Memory B cell (primary cell): ENCODE data around the gene CD19.
"Not testable (repeated sequence)": the region's sequence is repeated elsewhere in the genome, so short reads cannot be mapped to it uniquely, and the experiment has no call there.

Experiments used
- ATAC-seq: fragments of 150-1000 bp; cut with Tn5 transposase; 2 replicates; pipeline ENCODE4 v1.10.0; 2021; ENCODE audit warnings: low read depth, mild to moderate bottlenecking, moderate library complexity
- DNase-seq, 2 donors: peaks; one replicate each; pipeline ENCODE4 v3.0.0; 2022; ENCODE audit warnings: low spot score in 2 of 2
- H3K27ac Mint-ChIP-seq: one replicate; pipeline ENCODE4 v1.8.0; 2022; ENCODE audit warnings: mild to moderate bottlenecking, moderate library complexity, mixed read lengths
- H3K27me3 Mint-ChIP-seq: one replicate; pipeline ENCODE4 v1.8.0; 2022; ENCODE audit warnings: mixed read lengths
- H3K36me3 Mint-ChIP-seq: one replicate; pipeline ENCODE4 v1.8.0; 2022; ENCODE audit warnings: mild to moderate bottlenecking, mixed read lengths
- H3K4me1 Mint-ChIP-seq: one replicate; pipeline ENCODE4 v1.8.0; 2022; ENCODE audit warnings: mixed read lengths
- H3K4me3 Mint-ChIP-seq: one replicate; pipeline ENCODE4 v1.8.0; 2022; ENCODE audit warnings: mild to moderate bottlenecking, moderate library complexity, mixed read lengths
- H3K9me3 Mint-ChIP-seq: one replicate; pipeline ENCODE4 v1.8.0; 2022; ENCODE audit warnings: mixed read lengths

The CD19 gene

DNA sequence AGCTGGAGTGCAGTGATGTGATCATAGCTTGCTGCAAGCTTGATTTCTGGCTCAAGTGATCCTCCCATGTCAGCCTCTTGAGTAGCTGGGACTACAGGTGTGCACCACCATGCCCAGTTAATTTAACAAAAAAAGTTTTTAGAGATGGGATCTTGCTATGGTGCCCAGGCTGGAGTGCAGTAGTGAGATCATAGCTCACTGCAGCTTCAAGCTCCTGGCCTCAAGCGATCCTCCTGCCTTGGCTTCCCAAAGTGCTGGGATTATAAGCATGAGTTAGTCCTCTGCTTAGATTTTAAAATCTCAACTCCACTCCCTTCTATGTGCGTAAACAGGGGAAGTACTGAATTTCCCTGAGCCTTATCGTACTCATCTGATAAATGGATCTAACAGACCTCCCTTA is 13.1 kb upstream of the CD19 start:
- ATAC-seq, result no peak
- Mint-ChIP-seq H3K27me3 (no peaks in the 10 kb centered on the region), H3K4me3 (no peak overlapping the region), H3K4me1 (peaks cover 16% of the 10 kb centered on the region), H3K36me3 (peaks cover 26% of the 10 kb centered on the region), H3K9me3 (no peaks in the 10 kb centered on the region), H3K27ac (no peak overlapping the region)
- no peak for DNase-seq

DNA sequence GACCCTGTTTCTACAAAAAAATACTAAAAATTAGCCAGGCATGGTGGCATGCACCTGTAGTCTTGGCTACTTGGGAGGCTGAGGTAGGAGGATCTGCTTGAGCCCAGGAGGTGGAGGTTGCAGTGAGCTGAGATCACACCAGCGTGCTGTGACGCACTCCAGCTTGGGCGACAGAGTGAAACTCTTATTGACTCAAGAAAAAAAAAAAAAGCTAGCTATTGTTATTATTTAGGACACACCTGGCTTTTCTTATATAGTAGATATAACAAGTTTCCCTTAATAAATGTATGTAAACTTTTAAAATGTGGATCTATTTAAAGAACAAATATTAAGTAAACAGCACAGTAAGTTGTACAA is 8.6 kb upstream of the CD19 start:
- Mint-ChIP-seq H3K36me3 (peaks cover 11% of the 10 kb centered on the region), H3K9me3 (no peaks in the 10 kb centered on the region), H3K27ac (peak overlapping the region; percentile 97), H3K27me3 (no peaks in the 10 kb centered on the region), H3K4me1 (peaks cover 33% of the 10 kb centered on the region), H3K4me3 (peak overlapping the region; percentile 98)
- ATAC-seq (no peak), DNase-seq (no peak)

DNA sequence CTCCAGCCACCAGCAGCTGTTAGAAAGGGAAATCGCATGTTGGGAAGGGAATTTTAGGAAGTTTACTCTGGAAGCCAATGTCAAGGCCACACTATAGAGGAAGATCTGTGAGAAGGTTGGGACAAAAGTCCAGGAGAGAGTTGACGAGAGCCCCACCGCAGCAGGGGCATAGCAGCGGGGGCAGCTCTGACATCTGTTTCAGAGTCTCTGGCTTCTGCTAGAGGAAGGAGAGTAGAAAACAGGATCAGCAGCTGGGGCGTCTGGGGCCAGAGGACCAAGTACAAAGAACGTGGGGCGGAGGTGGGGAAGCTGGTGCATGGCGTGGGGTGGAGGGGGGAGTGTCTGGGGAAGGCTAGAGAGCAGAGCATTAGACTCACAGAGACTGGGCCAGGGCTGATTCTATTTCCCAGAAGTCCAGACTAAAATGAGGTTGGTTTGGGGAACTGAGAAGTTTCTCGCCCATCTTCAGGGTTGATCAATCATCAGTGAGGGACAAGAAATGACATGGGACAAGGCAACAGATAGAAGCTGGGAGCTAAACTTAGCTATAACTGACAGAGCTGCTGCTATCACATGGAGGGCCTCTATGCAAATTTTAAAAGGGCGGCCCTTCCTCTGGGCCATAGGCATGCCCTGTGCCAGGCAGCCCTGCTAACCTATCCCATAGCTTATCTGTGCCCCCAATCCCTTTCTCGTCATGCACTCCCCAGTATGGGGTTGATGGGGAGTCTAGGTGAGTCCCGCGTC is 7.9 kb upstream of the CD19 start:
- Mint-ChIP-seq H3K36me3 (peaks cover 11% of the 10 kb centered on the region), H3K9me3 (no peaks in the 10 kb centered on the region), H3K27ac (peak overlapping the region; percentile 97), H3K4me1 (peaks cover 34% of the 10 kb centered on the region), H3K27me3 (no peaks in the 10 kb centered on the region), H3K4me3 (peak overlapping the region; percentile 98)
- DNase-seq (peak; percentile 64 to 71), ATAC-seq (peak; percentile 58)

DNA sequence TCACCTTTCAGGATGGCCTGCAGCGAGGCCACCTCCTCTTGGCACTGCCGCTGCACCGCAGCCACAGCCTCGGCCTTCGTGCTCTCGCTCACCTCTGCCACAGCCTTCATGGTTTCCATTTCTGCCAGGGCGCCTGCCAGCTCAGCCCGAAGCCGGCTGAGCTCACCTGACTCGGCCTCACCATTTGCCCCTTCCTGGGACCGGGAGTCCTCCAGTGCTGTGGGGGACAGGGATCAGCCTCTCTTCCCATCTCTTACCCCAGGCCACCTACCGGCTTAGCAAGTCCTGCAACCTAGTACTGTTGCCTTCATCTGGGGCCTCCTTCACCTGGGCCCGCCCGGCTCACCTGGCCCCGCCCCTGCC is 7.4 kb upstream of the CD19 start:
- Mint-ChIP-seq H3K27ac (peak overlapping the region; percentile 97), H3K4me3 (peak overlapping the region; percentile 98), H3K27me3 (no peaks in the 10 kb centered on the region), H3K9me3 (no peaks in the 10 kb centered on the region), H3K4me1 (peaks cover 36% of the 10 kb centered on the region), H3K36me3 (peaks cover 8% of the 10 kb centered on the region)
- DNase-seq (peak in 1 of 2 donors; percentile 59), ATAC-seq (peak; percentile 4)

DNA sequence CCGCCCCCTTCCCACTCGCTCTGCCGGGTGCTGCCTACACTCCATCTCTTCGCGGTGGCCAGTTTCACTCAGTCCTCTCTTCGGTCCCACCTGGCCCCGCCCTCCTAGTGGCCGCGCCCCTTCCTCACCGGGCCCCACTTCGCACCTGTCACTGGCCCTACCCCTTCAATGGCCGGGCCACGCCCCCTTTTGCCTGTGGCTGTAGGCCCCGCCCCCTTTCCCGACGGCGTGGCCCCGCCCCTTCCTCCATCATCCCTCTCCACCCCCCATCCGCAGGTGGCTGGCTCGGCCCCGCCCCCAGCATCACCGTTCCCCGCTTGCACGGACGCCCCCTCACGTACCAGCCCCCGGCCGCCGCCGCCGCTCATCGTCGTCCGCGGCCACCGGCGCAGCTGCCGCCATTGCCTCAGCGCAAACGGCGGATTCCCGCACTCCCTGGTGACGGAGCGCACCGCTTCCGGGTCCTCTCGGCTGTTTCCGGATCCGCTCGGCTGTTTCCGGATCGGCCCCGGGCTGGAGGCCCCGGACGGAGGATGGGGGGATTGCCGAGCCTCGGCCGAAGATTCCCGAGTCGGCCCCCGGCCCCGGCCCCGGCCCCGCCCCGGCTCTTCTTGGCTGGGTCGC is 6.9 kb upstream of the CD19 start, which contains the start of gene RABEP2:
TSS of gene RABEP2 (minus strand) at position 477 of the 624 bp plus-strand sequence. CDS start at position 402, 75 bp downstream.
- peak within 1 kb of the TSS; percentile 98 for H3K4me3 Mint-ChIP-seq
- H3K27ac Mint-ChIP-seq, result peak within 1 kb of the TSS; percentile 97
- no peaks in the 10 kb centered on the region for H3K27me3 Mint-ChIP-seq

DNA sequence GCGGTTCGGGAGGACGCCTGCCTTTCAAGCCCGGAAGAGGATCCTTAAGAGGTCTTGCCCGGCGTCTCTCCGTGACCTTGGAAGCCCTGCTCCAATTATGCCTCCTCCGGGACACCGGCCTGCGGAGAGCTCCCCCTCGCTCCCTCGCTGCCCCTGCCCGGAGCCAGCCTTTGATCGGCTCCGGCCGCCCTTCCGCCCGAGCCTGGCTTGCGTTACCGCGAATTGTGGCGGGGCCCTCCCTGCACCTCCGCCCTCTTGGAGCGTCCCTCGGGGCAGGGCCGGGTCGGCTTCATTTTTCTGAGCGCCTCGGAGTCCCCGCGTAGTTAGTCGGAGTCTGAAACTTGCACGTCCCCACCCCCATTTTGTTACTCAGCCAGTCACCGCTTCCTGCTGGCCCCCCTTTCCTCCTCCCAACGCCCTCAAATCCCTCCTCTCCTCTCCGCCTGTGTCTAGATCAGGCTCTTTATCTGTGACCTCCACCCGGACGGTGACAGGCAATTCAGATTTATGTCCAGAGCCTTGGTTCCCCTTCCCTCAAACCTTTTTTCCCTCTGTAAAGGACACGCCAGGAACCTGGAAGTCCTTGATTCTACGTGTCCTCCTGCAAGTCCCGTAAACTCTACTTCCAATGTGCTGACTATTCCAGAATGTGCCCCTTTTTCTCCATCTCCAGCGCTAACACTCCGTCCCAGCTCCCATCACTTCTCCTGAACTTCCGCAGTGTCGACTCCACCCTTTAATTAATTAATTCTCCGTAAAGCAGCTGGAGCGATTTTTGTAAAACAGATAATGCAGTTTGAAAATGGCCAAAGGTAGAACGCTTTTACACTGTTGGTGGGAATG is 6.2 kb upstream of the CD19 start:
- H3K4me1 Mint-ChIP-seq, result peaks cover 42% of the 10 kb centered on the region
- H3K27me3 Mint-ChIP-seq, result no peaks in the 10 kb centered on the region
- H3K9me3 Mint-ChIP-seq, result no peaks in the 10 kb centered on the region
- DNase-seq (peak in 1 of 2 donors; percentile 74), ATAC-seq (peak; percentile 33)
- peaks cover 4% of the 10 kb centered on the region for H3K36me3 Mint-ChIP-seq
- peak overlapping the region; percentile 97 for H3K27ac Mint-ChIP-seq
- H3K4me3 Mint-ChIP-seq, result peak overlapping the region; percentile 98

More for the DNA sequence above, 6.9 kb upstream of the CD19 start, which contains the start of gene RABEP2:
- H3K9me3 Mint-ChIP-seq, result no peaks in the 10 kb centered on the region
- peaks cover 36% of the 10 kb centered on the region for H3K4me1 Mint-ChIP-seq
- peak; percentile 67 for ATAC-seq
- peaks cover 5% of the 10 kb centered on the region for H3K36me3 Mint-ChIP-seq
- peak; percentile 99 to 100 for DNase-seq

DNA sequence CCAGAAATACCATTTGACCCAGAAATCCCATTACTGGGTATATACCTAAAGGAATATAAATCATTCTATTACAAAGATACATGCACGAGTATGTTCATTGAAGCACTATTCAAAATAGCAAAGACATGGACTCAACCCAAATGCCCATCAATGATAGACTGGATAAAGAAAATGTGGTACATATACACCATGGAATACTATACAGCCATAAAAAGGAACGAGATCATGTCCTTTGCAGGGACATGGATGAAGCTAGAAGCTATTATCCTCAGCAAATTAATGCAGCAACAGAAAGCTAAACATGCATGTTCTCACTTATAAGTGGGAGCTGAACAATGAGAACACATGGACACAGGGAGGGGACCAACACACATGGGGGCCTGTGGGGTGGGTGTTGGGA is 5.5 kb upstream of the CD19 start:
- not testable (repeated sequence) for DNase-seq, H3K27me3 Mint-ChIP-seq, ATAC-seq, H3K9me3 Mint-ChIP-seq, H3K36me3 Mint-ChIP-seq
- H3K4me1 Mint-ChIP-seq, result peaks cover 44% of the 10 kb centered on the region
- H3K27ac Mint-ChIP-seq, result peak overlapping the region; percentile 97
- peak overlapping the region; percentile 98 for H3K4me3 Mint-ChIP-seq

DNA sequence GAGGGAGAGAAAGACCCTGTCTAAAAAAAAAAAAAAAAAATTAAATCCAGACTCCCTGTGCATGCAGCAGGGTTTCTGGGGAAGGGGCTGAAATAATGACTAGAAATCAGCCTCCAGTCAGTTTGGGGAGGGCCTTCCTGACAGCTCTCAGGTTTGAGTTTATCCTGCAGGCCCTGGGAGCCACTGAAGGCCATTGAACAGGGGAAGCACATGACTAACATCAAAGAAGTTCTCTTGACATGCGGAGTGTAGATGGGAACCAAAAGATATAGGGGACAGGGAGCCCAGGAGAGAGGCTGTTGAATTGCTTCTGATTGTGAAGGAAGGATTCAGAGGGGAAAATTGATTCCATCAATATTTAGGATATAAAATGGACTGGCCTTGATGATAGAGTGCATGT is 4.0 kb upstream of the CD19 start:
- Mint-ChIP-seq H3K27ac (peak overlapping the region; percentile 32), H3K4me3 (no peak overlapping the region), H3K9me3 (no peaks in the 10 kb centered on the region), H3K4me1 (peaks cover 46% of the 10 kb centered on the region), H3K36me3 (no peaks in the 10 kb centered on the region), H3K27me3 (no peaks in the 10 kb centered on the region)
- no peak for DNase-seq
- ATAC-seq, result no peak

DNA sequence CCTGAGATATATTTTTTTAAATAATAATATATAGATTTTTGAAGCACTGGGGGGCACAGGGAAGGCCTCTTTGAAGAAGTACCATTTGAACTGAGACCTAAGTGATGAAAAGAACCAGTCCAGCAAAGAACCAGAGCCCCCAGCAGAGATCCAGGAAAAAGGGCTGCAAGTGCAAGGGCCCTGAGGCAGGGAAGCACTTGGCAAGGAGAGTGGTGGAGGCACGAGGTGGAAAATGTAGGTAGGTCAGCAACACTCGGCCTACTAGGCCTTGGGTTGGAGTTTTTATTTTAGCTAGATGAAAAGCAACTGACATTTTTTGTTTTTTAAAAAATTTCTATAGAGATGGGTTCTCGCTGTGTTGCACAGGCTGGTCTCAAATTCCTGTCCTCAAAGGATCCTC is 1.6 kb upstream of the CD19 start:
- Mint-ChIP-seq H3K27me3 (no peaks in the 10 kb centered on the region), H3K27ac (peak overlapping the region; percentile 91), H3K4me3 (peak overlapping the region; percentile 96), H3K36me3 (peaks cover 8% of the 10 kb centered on the region), H3K4me1 (peaks cover 42% of the 10 kb centered on the region), H3K9me3 (no peaks in the 10 kb centered on the region)
- ATAC-seq (no peak), DNase-seq (no peak)

DNA sequence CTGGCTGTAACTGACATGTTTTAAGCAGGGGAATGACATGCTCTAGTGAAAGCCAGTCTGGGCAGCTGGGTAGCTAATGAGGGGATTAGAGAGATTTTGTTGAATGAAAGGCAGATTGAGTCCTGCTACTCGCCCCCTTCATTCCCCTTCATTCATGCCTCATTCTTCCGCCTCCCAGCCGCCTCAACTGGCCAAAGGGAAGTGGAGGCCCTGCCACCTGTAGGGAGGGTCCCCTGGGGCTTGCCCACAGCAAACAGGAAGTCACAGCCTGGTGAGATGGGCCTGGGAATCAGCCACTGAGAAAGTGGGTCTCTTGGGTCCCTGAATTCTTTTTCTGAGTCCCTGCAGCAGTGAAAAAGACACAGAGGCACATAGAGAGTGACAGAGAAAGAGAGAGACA is 1.1 kb upstream of the CD19 start:
- Mint-ChIP-seq H3K9me3 (no peaks in the 10 kb centered on the region), H3K36me3 (peaks cover 13% of the 10 kb centered on the region), H3K27me3 (no peaks in the 10 kb centered on the region), H3K4me1 (peaks cover 45% of the 10 kb centered on the region), H3K4me3 (peak overlapping the region; percentile 96), H3K27ac (peak overlapping the region; percentile 91)
- ATAC-seq, result peak; percentile 82
- DNase-seq, result peak; percentile 37 to 38

DNA sequence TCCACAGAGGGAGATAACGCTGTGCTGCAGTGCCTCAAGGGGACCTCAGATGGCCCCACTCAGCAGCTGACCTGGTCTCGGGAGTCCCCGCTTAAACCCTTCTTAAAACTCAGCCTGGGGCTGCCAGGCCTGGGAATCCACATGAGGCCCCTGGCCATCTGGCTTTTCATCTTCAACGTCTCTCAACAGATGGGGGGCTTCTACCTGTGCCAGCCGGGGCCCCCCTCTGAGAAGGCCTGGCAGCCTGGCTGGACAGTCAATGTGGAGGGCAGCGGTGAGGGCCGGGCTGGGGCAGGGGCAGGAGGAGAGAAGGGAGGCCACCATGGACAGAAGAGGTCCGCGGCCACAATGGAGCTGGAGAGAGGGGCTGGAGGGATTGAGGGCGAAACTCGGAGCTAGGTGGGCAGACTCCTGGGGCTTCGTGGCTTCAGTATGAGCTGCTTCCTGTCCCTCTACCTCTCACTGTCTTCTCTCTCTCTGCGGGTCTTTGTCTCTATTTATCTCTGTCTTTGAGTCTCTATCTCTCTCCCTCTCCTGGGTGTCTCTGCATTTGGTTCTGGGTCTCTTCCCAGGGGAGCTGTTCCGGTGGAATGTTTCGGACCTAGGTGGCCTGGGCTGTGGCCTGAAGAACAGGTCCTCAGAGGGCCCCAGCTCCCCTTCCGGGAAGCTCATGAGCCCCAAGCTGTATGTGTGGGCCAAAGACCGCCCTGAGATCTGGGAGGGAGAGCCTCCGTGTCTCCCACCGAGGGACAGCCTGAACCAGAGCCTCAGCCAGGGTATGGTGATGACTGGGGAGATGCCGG is 769 bp downstream of the CD19 start:
- no peak for ATAC-seq
- Mint-ChIP-seq H3K36me3 (peaks cover 26% of the 10 kb centered on the region), H3K27ac (peak overlapping the region; percentile 91), H3K27me3 (no peaks in the 10 kb centered on the region), H3K4me1 (peaks cover 48% of the 10 kb centered on the region), H3K9me3 (no peaks in the 10 kb centered on the region), H3K4me3 (peak overlapping the region; percentile 96)
- no peak for DNase-seq

DNA sequence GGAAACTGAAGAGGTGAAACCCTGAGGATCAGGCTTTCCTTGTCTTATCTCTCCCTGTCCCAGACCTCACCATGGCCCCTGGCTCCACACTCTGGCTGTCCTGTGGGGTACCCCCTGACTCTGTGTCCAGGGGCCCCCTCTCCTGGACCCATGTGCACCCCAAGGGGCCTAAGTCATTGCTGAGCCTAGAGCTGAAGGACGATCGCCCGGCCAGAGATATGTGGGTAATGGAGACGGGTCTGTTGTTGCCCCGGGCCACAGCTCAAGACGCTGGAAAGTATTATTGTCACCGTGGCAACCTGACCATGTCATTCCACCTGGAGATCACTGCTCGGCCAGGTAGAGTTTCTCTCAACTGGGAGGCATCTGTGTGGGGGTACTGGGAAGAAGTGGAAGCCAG is 1.4 kb downstream of the CD19 start:
- Mint-ChIP-seq H3K4me1 (peaks cover 47% of the 10 kb centered on the region), H3K27ac (peak overlapping the region; percentile 91), H3K4me3 (peak overlapping the region; percentile 96), H3K9me3 (no peaks in the 10 kb centered on the region), H3K27me3 (no peaks in the 10 kb centered on the region), H3K36me3 (peaks cover 32% of the 10 kb centered on the region)
- DNase-seq (no peak), ATAC-seq (no peak)

DNA sequence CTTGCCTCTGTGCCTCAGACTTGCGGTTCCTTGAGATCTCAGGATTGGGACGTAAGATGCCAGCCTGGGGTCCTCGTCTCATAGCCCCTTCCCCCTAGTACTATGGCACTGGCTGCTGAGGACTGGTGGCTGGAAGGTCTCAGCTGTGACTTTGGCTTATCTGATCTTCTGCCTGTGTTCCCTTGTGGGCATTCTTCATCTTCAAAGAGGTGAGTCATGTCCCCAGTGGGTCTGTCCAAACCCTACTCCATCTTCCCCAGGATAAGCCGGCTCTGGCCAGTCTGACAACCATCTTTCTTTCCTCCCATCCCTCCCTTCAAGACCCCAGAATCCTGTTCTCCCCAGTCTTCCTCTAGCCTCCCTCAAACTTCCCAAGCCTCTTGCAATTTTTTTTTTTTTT is 3.6 kb downstream of the CD19 start:
- H3K9me3 Mint-ChIP-seq, result no peaks in the 10 kb centered on the region
- no peaks in the 10 kb centered on the region for H3K27me3 Mint-ChIP-seq
- H3K36me3 Mint-ChIP-seq, result peaks cover 42% of the 10 kb centered on the region
- DNase-seq (no peak), ATAC-seq (no peak)
- H3K4me1 Mint-ChIP-seq, result peaks cover 49% of the 10 kb centered on the region
- peak overlapping the region; percentile 79 for H3K27ac Mint-ChIP-seq
- peak overlapping the region; percentile 39 for H3K4me3 Mint-ChIP-seq
